ENCODE data around the gene TMC8.
"Not testable (repeated sequence)": the region's sequence is repeated elsewhere in the genome, so short reads cannot be mapped to it uniquely, and the experiment has no call there.

Gene TMC8

GRCh38 chr17:78135858-78136500 is 5.4 kb downstream of the TMC8 start:
- Histone ChIP-seq H4K20me1 (ENCODE audit: insufficient read depth, low read length) (no peaks in the 10 kb centered on the region), H3K79me2 (ENCODE audit: low read length) (peaks cover 2% of the 10 kb centered on the region; the same call in 1 of the 2 replicates), H3K27me3 (ENCODE audit: low read depth, low read length) (no peaks in the 10 kb centered on the region), H3K4me1 (ENCODE audit: low read length) (peaks cover 68% of the 10 kb centered on the region), H3K36me3 (replicated peaks; ENCODE audit: low read depth, low read length) (peaks cover 7% of the 10 kb centered on the region), H3K27ac (ENCODE audit: low read length) (no peak overlapping the region), H3K4me3 (ENCODE audit: low read length) (no peak overlapping the region), H3K9me3 (ENCODE audit: insufficient read depth, low read length) (no peaks in the 10 kb centered on the region), H2AFZ (ENCODE audit: low read depth, low read length) (no peak overlapping the region), H3K4me2 (ENCODE audit: low read length) (no peak overlapping the region), H3K9ac (ENCODE audit: low read length) (no peak overlapping the region)
- TF ChIP-seq EZH2phosphoT487 (IDR thresholded peaks at IDR 0.05; ENCODE audit: low read depth) (no peak), CTCF (IDR thresholded peaks at IDR 0.05; ENCODE audit: low read depth, low read length) (no peak)

- TF ChIP-seq CTCF (IDR thresholded peaks at IDR 0.05; ENCODE audit: low read depth, low read length) (peak; percentile 92), EZH2phosphoT487 (IDR thresholded peaks at IDR 0.05; ENCODE audit: low read depth) (no peak)
- H3K36me3 ChIP-seq (replicated peaks; ENCODE audit: low read depth, low read length) = peaks cover 10% of the 10 kb centered on the region
- no peaks in the 10 kb centered on the region for H3K9me3 ChIP-seq (ENCODE audit: insufficient read depth, low read length)
- peak overlapping the region; percentile 78 for H3K4me2 ChIP-seq (ENCODE audit: low read length)
- peaks cover 73% of the 10 kb centered on the region for H3K4me1 ChIP-seq (ENCODE audit: low read length)
- H3K27me3 ChIP-seq (ENCODE audit: low read depth, low read length) = no peaks in the 10 kb centered on the region
- peak overlapping the region; percentile 62 for H3K27ac ChIP-seq (ENCODE audit: low read length)
- no peaks in the 10 kb centered on the region for H4K20me1 ChIP-seq (ENCODE audit: insufficient read depth, low read length)
- H3K79me2 ChIP-seq (ENCODE audit: low read length) = no peaks in the 10 kb centered on the region
- peak overlapping the region; percentile 73 for H3K9ac ChIP-seq (ENCODE audit: low read length)
- no peak overlapping the region for H2AFZ ChIP-seq (ENCODE audit: low read depth, low read length)
- H3K4me3 ChIP-seq (ENCODE audit: low read length) = peak overlapping the region; percentile 72
These were observed 7.0 kb downstream of the TMC8 start for GRCh38 chr17:78137392-78138203.

- Histone ChIP-seq H3K79me2 (ENCODE audit: low read length) (no peaks in the 10 kb centered on the region), H3K4me2 (ENCODE audit: low read length) (peak overlapping the region; percentile 78), H3K36me3 (replicated peaks; ENCODE audit: low read depth, low read length) (peaks cover 11% of the 10 kb centered on the region), H3K9me3 (ENCODE audit: insufficient read depth, low read length) (no peaks in the 10 kb centered on the region), H2AFZ (ENCODE audit: low read depth, low read length) (no peak overlapping the region), H3K4me1 (ENCODE audit: low read length) (peaks cover 72% of the 10 kb centered on the region), H3K4me3 (ENCODE audit: low read length) (peak overlapping the region; percentile 72), H3K27ac (ENCODE audit: low read length) (peak overlapping the region; percentile 62), H3K27me3 (ENCODE audit: low read depth, low read length) (no peaks in the 10 kb centered on the region), H4K20me1 (ENCODE audit: insufficient read depth, low read length) (no peaks in the 10 kb centered on the region), H3K9ac (ENCODE audit: low read length) (peak overlapping the region; percentile 73)
- no peak for TF ChIP-seq EZH2phosphoT487 (IDR thresholded peaks at IDR 0.05; ENCODE audit: low read depth)
These were observed 7.9 kb downstream of the TMC8 start for GRCh38 chr17:78138204-78139060.

- not testable (repeated sequence) for H4K20me1 ChIP-seq (ENCODE audit: insufficient read depth, low read length); H3K79me2 ChIP-seq (ENCODE audit: low read length); H3K9me3 ChIP-seq (ENCODE audit: insufficient read depth, low read length); H3K27me3 ChIP-seq (ENCODE audit: low read depth, low read length); H3K36me3 ChIP-seq (replicated peaks; ENCODE audit: low read depth, low read length); H3K4me3 ChIP-seq (ENCODE audit: low read length); H2AFZ ChIP-seq (ENCODE audit: low read depth, low read length); H3K9ac ChIP-seq (ENCODE audit: low read length)
- Histone ChIP-seq H3K27ac (ENCODE audit: low read length) (peak overlapping the region; percentile 15; the same call in 1 of the 2 replicates), H3K4me1 (ENCODE audit: low read length) (peaks cover 73% of the 10 kb centered on the region), H3K4me2 (ENCODE audit: low read length) (peak overlapping the region; percentile 37)
These were observed 9.2 kb downstream of the TMC8 start for GRCh38 chr17:78139861-78140168.

Measured in OCI-LY3 (cell line).